Gastroesophageal sphincter (tissue), 4 donors: Measurements from ENCODE around the gene NCAPG. TPM values are rescaled to one million over a fixed set of nuclear protein-coding genes. Genes with fewer than 3 reads are reported as not detected.
A peak's percentile ranks its signal among the peaks of the same experiment; 100 is the strongest.

ENCODE experiments used
- ATAC-seq: fragments of 150-250 bp; one replicate; pipeline ENCODE4 v1.9.1; 2016; ENCODE audit warnings: mild to moderate bottlenecking, moderate library complexity
- H3K27ac ChIP-seq, 4 donors: fragments of 200-600 bp; sonication (generic) in 3 of 4; 1 replicate in 3 of 4; 2 replicates in 1 of 4; pipeline ENCODE4 v1.5.1; 2016 to 2019
- H3K27me3 ChIP-seq: fragments of 200-600 bp; sonication (generic); one replicate; pipeline ENCODE4 v1.5.1; 2019
- H3K36me3 ChIP-seq, 2 donors: fragments of 200-600 bp; sonication (generic); one replicate each; pipeline ENCODE4 v1.5.1; 2019; ENCODE audit warnings: control low read depth in 1 of 2
- H3K4me1 ChIP-seq, 3 donors: fragments of 200-600 bp; sonication (generic); 1 replicate in 2 of 3; 2 replicates in 1 of 3; pipeline ENCODE4 v1.5.1; 2016 to 2019; ENCODE audit warnings: control low read depth in 2 of 3
- H3K4me3 ChIP-seq, 2 donors: fragments of 200-600 bp; sonication (generic); one replicate each; pipeline ENCODE4 v1.5.1; 2019; ENCODE audit warnings: mild to moderate bottlenecking in 1 of 2, moderate library complexity in 1 of 2
- H3K9me3 ChIP-seq, 3 donors: fragments of 200-600 bp; sonication (generic); one replicate each; pipeline ENCODE4 v1.5.1; 2017 to 2019; ENCODE audit warnings: control low read depth in 2 of 3
- CTCF ChIP-seq, 4 experiments: fragments of 200-600 bp in 2 of 4; fragments of 450-650 bp in 2 of 4; sonication (generic) in 1 of 4; IDR thresholded peaks; one replicate each; pipeline ENCODE4 v1.5.1; 2017 to 2019; ENCODE audit warnings: antibody characterized with exemption in 4 of 4, mild to moderate bottlenecking in 2 of 4, moderate library complexity in 2 of 4
- EP300 ChIP-seq: sonication (generic); formaldehyde crosslinking; IDR thresholded peaks from one replicate; pipeline ENCODE4 v1.6.1; 2017; ENCODE audit warnings: antibody characterized with exemption, mild to moderate bottlenecking
- POLR2A ChIP-seq, 2 donors: fragments of 450-650 bp; IDR thresholded peaks; one replicate each; pipeline ENCODE4 v1.6.1; 2017; ENCODE audit warnings: antibody characterized with exemption in 2 of 2, mild to moderate bottlenecking in 2 of 2, moderate library complexity in 1 of 2
- POLR2AphosphoS5 ChIP-seq: sonication (generic); formaldehyde crosslinking; IDR thresholded peaks from one replicate; pipeline ENCODE4 v1.6.1; 2017; ENCODE audit warnings: antibody characterized with exemption
- WGBS, 2 donors: methylation state at CpG; one replicate each; pipeline ENCODE4 v1.1.5; 2018; ENCODE audit warnings: low coverage in 1 of 2; 5-methylcytosine and 5-hydroxymethylcytosine counted together
- total RNA-seq, 4 donors: library from RNA; depleted of rRNA; stranded (reverse); fragments of >200 nt; gene quantifications; one replicate each; pipeline ENCODE4 v1.1.0, GENCODE V29; 2016

NCAPG gene
- total RNA-seq, 4 donors from 2014 or later, result 1.4 to 3.0 TPM; not detected in 2

- H3K27ac ChIP-seq, result no peak within 1 kb of the TSS
- peaks cover 0 to 21% (median 10%) of the 10 kb centered on the region in 3 donors for H3K4me1 ChIP-seq
- 5 to 11% methylated on average over 8 to 20 of the region's 82 CpGs for WGBS, 2 donors
- H3K36me3 ChIP-seq, result no peaks in the 10 kb centered on the region
- peaks cover 16% of the 10 kb centered on the region for H3K27me3 ChIP-seq
- H3K9me3 ChIP-seq, result no peaks in the 10 kb centered on the region
- H3K4me3 ChIP-seq, result peak within 1 kb of the TSS; percentile 17 to 52
- no peak for ATAC-seq
- TF ChIP-seq CTCF (IDR thresholded peaks at IDR 0.05) (no peak), EP300 (no peak), POLR2A (IDR thresholded peaks at IDR 0.05) (no peak), POLR2AphosphoS5 (no peak)
Observed at GRCh38 chr4:17781300-17782287, 29.2 kb upstream of the NCAPG start, which contains the start of gene FAM184B. Gene FAM184B, minus strand, starts transcription at chr4:17781621. Its CDS starts 322 bp downstream, at chr4:17781299.

- Histone ChIP-seq H3K27ac (no peak overlapping the region), H3K4me1 (peaks cover 0 to 12% (median 9%) of the 10 kb centered on the region in 3 donors), H3K9me3 (no peaks in the 10 kb centered on the region), H3K27me3 (peaks cover 8% of the 10 kb centered on the region), H3K36me3 (no peaks in the 10 kb centered on the region), H3K4me3 (no peak overlapping the region)
- ATAC-seq, result no peak
- WGBS, 2 donors, result 56 to 57% methylated on average over 2 to 4 of the region's 5 CpGs
- TF ChIP-seq CTCF (IDR thresholded peaks at IDR 0.05) (no peak), POLR2A (IDR thresholded peaks at IDR 0.05) (no peak), EP300 (no peak), POLR2AphosphoS5 (no peak)
Observed at GRCh38 chr4:17785858-17786257, 24.9 kb upstream of the NCAPG start.

GRCh38 chr4:17786567-17786966, 24.2 kb upstream of the NCAPG start:
- Histone ChIP-seq H3K4me3 (no peak overlapping the region), H3K9me3 (peaks cover 0 to 3% (median 0%) of the 10 kb centered on the region in 3 donors), H3K27ac (no peak overlapping the region), H3K4me1 (peaks cover 0 to 5% (median 2%) of the 10 kb centered on the region in 3 donors), H3K36me3 (peaks cover 0 to 4% of the 10 kb centered on the region in 2 donors), H3K27me3 (peaks cover under 1% of the 10 kb centered on the region)
- no peak for ATAC-seq
- no peak for TF ChIP-seq CTCF (IDR thresholded peaks at IDR 0.05)
- no peak for TF ChIP-seq POLR2AphosphoS5
- no peak for TF ChIP-seq EP300
- no peak for TF ChIP-seq POLR2A (IDR thresholded peaks at IDR 0.05)
- WGBS, 2 donors, result 59 to 63% methylated on average over 5 of the region's 5 CpGs

GRCh38 chr4:17787315-17787714, 23.5 kb upstream of the NCAPG start:
- TF ChIP-seq POLR2A (IDR thresholded peaks at IDR 0.05) (no peak), POLR2AphosphoS5 (no peak), EP300 (no peak), CTCF (IDR thresholded peaks at IDR 0.05) (no peak)
- Histone ChIP-seq H3K4me3 (no peak overlapping the region), H3K27ac (no peak overlapping the region), H3K36me3 (peaks cover 0 to 5% of the 10 kb centered on the region in 2 donors), H3K27me3 (no peaks in the 10 kb centered on the region), H3K4me1 (no peaks in the 10 kb centered on the region), H3K9me3 (peaks cover 0 to 3% (median 0%) of the 10 kb centered on the region in 3 donors)
- ATAC-seq, result no peak
- WGBS, 2 donors, result 76 to 88% methylated on average over 5 of the region's 5 CpGs
